Right atrium auricular region (tissue), 2 donors: Measurements from ENCODE around the gene CAMK2G. TPM values are rescaled to one million over a fixed set of nuclear protein-coding genes. Genes with fewer than 3 reads are reported as not detected.
"Not testable (repeated sequence)": the region's sequence is repeated elsewhere in the genome, so short reads cannot be mapped to it uniquely, and the experiment has no call there.

Experiments
- DNase-seq: peaks from one replicate; pipeline ENCODE4 v3.0.0-alpha.2; 2019; ENCODE audit warnings: low spot score
- H3K27ac ChIP-seq, 2 donors: fragments of 200-600 bp; sonication (generic); 1 replicate in 1 of 2; 2 replicates in 1 of 2; pipeline ENCODE4 v1.5.1; 2016 to 2019
- H3K27me3 ChIP-seq, 2 donors: fragments of 200-600 bp; sonication (generic); one replicate each; pipeline versions ENCODE4 v1.5.1 to v1.6.0; 2017 to 2019
- H3K36me3 ChIP-seq: fragments of 200-600 bp; sonication (generic); one replicate; pipeline ENCODE4 v1.5.1; 2016
- H3K4me1 ChIP-seq, 2 donors: fragments of 200-600 bp; sonication (generic); one replicate each; pipeline versions ENCODE4 v1.5.1 to v1.6.0; 2017 to 2019
- H3K4me3 ChIP-seq, 2 donors: fragments of 200-600 bp; sonication (generic); 1 replicate in 1 of 2; 2 replicates in 1 of 2; pipeline ENCODE4 v1.5.1; 2017 to 2019; ENCODE audit warnings: mild to moderate bottlenecking in 1 of 2, moderate library complexity in 1 of 2
- H3K9me3 ChIP-seq, 2 donors: fragments of 200-600 bp; sonication (generic); one replicate each; pipeline ENCODE4 v1.5.1; 2019
- CTCF ChIP-seq, 2 donors: fragments of 200-600 bp; sonication (generic); IDR thresholded peaks; one replicate each; pipeline ENCODE4 v1.5.1; 2019; ENCODE audit warnings: antibody characterized with exemption in 2 of 2
- total RNA-seq, 2 donors: library from RNA; depleted of rRNA; stranded (reverse); fragments of >200 nt; gene quantifications; one replicate each; pipeline ENCODE4 v1.1.0, GENCODE V29; 2016

Gene CAMK2G
- total RNA-seq, result 10 to 100 TPM; 12.1 to 17.4 TPM

- Histone ChIP-seq H3K27me3 (no peaks in the 10 kb centered on the region), H3K27ac (peak within 1 kb of the TSS in 1 of 2 donors; percentile 68), H3K36me3 (no peaks in the 10 kb centered on the region), H3K4me1 (peaks cover 0 to 40% of the 10 kb centered on the region in 2 donors), H3K4me3 (peak within 1 kb of the TSS; percentile 72 to 92), H3K9me3 (no peaks in the 10 kb centered on the region)
- DNase-seq, result peak; percentile 74
- TF ChIP-seq CTCF (IDR thresholded peaks at IDR 0.05), result peak in 1 of 2 donors; percentile 12
These were observed at the start of gene CAMK2G for GRCh38 chr10:73874267-73875138. CAMK2G (minus strand) TSS chr10:73874555; CDS start chr10:73874461, 94 bp downstream.

- Histone ChIP-seq H3K27ac (no peak overlapping the region), H3K36me3 (no peaks in the 10 kb centered on the region), H3K27me3 (no peaks in the 10 kb centered on the region), H3K4me1 (peaks cover 0 to 8% of the 10 kb centered on the region in 2 donors), H3K4me3 (no peak overlapping the region), H3K9me3 (no peaks in the 10 kb centered on the region)
- TF ChIP-seq CTCF (IDR thresholded peaks at IDR 0.05), result no peak
- DNase-seq, result no peak
These were observed 48.4 kb upstream of the CAMK2G start for GRCh38 chr10:73922864-73923133.

GRCh38 chr10:73922007-73922863 lies 47.9 kb upstream of the CAMK2G start:
- no peak for TF ChIP-seq CTCF (IDR thresholded peaks at IDR 0.05)
- Histone ChIP-seq H3K36me3 (no peaks in the 10 kb centered on the region), H3K4me1 (peaks cover 0 to 8% of the 10 kb centered on the region in 2 donors), H3K4me3 (no peak overlapping the region), H3K27me3 (no peaks in the 10 kb centered on the region), H3K9me3 (no peaks in the 10 kb centered on the region), H3K27ac (no peak overlapping the region)
- DNase-seq, result no peak

- Histone ChIP-seq H3K27ac (peak overlapping the region; percentile 38 to 67), H3K4me3 (no peak overlapping the region), H3K27me3 (no peaks in the 10 kb centered on the region), H3K4me1 (peaks cover 0 to 19% of the 10 kb centered on the region in 2 donors), H3K36me3 (no peaks in the 10 kb centered on the region), H3K9me3 (no peaks in the 10 kb centered on the region)
- no peak for TF ChIP-seq CTCF (IDR thresholded peaks at IDR 0.05)
- DNase-seq, result peak; percentile 69
These were observed 45.7 kb upstream of the CAMK2G start for GRCh38 chr10:73920089-73920488.

- not testable (repeated sequence) for DNase-seq, H3K27me3 ChIP-seq, H3K4me3 ChIP-seq, H3K9me3 ChIP-seq, H3K36me3 ChIP-seq
- Histone ChIP-seq H3K27ac (peak overlapping the region; percentile 38 to 67), H3K4me1 (peaks cover 0 to 19% of the 10 kb centered on the region in 2 donors)
These were observed 45.1 kb upstream of the CAMK2G start for GRCh38 chr10:73919481-73919880.
